GM12892 (cell line): ENCODE results near the gene MSRB1.

Experiments
- DNase-seq: peaks from one replicate; pipeline ENCODE4 v3.0.0; 2011; ENCODE audit not compliant: insufficient read length
- FAIRE-seq: peaks from 2 replicates; lab custom pipeline; 2011; peaks lifted over from hg19 to GRCh38; lab: Jason Lieb, UNC
- POLR2A ChIP-seq: IDR thresholded peaks from 2 replicates; pipeline ENCODE4 v1.6.1; 2011; ENCODE audit warnings: low read depth, low read length, control low read depth
- POLR2AphosphoS5 ChIP-seq: IDR thresholded peaks from 2 replicates; pipeline ENCODE4 v1.6.1; 2011; ENCODE audit warnings: low read depth, low read length, control low read depth
- TAF1 ChIP-seq: IDR thresholded peaks from 2 replicates; pipeline ENCODE4 v1.6.1; 2011; ENCODE audit warnings: low read depth, mild to moderate bottlenecking, control low read depth, low read length, borderline replicate concordance

The MSRB1 gene

GRCh38 chr16:1915732-1916639 is 27.0 kb downstream of the MSRB1 start:
- DNase-seq (no peak), FAIRE-seq (no peak)
- no peak for TF ChIP-seq POLR2AphosphoS5
- no peak for TF ChIP-seq TAF1
- no peak for TF ChIP-seq POLR2A

- DNase-seq (no peak), FAIRE-seq (no peak)
- TF ChIP-seq POLR2A (no peak), POLR2AphosphoS5 (no peak), TAF1 (no peak)
These were observed 28.0 kb downstream of the MSRB1 start for GRCh38 chr16:1914988-1915387.

- TF ChIP-seq POLR2AphosphoS5 (no peak), TAF1 (no peak), POLR2A (no peak)
- DNase-seq (no peak), FAIRE-seq (no peak)
These were observed 28.9 kb downstream of the MSRB1 start for GRCh38 chr16:1914084-1914608.

- TF ChIP-seq POLR2AphosphoS5 (no peak), POLR2A (no peak), TAF1 (no peak)
- no peak for FAIRE-seq
- no peak for DNase-seq
These were observed 29.5 kb downstream of the MSRB1 start for GRCh38 chr16:1913327-1914083.

- DNase-seq: no peak
- no peak for FAIRE-seq
- TF ChIP-seq POLR2AphosphoS5 (no peak), TAF1 (no peak), POLR2A (no peak)
These were observed 30.8 kb downstream of the MSRB1 start for GRCh38 chr16:1912215-1912543.

- FAIRE-seq (no peak), DNase-seq (no peak)
- TF ChIP-seq POLR2AphosphoS5 (no peak), POLR2A (no peak), TAF1 (no peak)
These were observed 31.4 kb downstream of the MSRB1 start for GRCh38 chr16:1911467-1912214.

- FAIRE-seq (no peak), DNase-seq (no peak)
- TF ChIP-seq POLR2A (no peak), TAF1 (no peak), POLR2AphosphoS5 (no peak)
These were observed 33.3 kb downstream of the MSRB1 start for GRCh38 chr16:1909561-1910231.

GRCh38 chr16:1908983-1909382 is 34.0 kb downstream of the MSRB1 start:
- no peak for TF ChIP-seq POLR2A
- TF ChIP-seq TAF1: no peak
- no peak for TF ChIP-seq POLR2AphosphoS5
- FAIRE-seq: no peak
- no peak for DNase-seq

GRCh38 chr16:1908184-1908583 is 34.8 kb downstream of the MSRB1 start:
- DNase-seq (no peak), FAIRE-seq (no peak)
- TF ChIP-seq TAF1 (no peak), POLR2AphosphoS5 (no peak), POLR2A (no peak)

GRCh38 chr16:1907226-1907860 is 35.7 kb downstream of the MSRB1 start:
- no peak for FAIRE-seq
- DNase-seq: no peak
- TF ChIP-seq TAF1: no peak

GRCh38 chr16:1906846-1907165 is 36.2 kb downstream of the MSRB1 start:
- no peak for DNase-seq
- FAIRE-seq: no peak
- TF ChIP-seq POLR2A: no peak
